ENCODE measurements around the gene SERPINA6. TPM values are rescaled to one million over a fixed set of nuclear protein-coding genes. Genes with fewer than 3 reads are reported as not detected.
"Not testable (repeated sequence)": the region's sequence is repeated elsewhere in the genome, so short reads cannot be mapped to it uniquely, and the experiment has no call there.

The SERPINA6 gene
- total and polyA plus RNA-seq, 2 donors, result 0.14 TPM; not detected in 1

- Histone ChIP-seq H3K4me3 (ENCODE audit: low read depth, low read length) (no peak overlapping the region), H3K36me3 (ENCODE audit: insufficient read depth) (no peaks in the 10 kb centered on the region), H3K4me1 (ENCODE audit: insufficient read depth) (no peaks in the 10 kb centered on the region), H3K27ac (ENCODE audit: low read depth) (no peak overlapping the region)
- no peak for DNase-seq (ENCODE audit: extremely low spot score)
- WGBS, result 72% methylated on average over 2 of the region's 2 CpGs
Measured at GRCh38 chr14:94305620-94306019, 17.5 kb downstream of the SERPINA6 start.

GRCh38 chr14:94304243-94304642 lies 18.9 kb downstream of the SERPINA6 start:
- Histone ChIP-seq H3K36me3 (ENCODE audit: insufficient read depth) (no peaks in the 10 kb centered on the region), H3K4me1 (ENCODE audit: insufficient read depth) (no peaks in the 10 kb centered on the region), H3K4me3 (ENCODE audit: low read depth, low read length) (no peak overlapping the region), H3K27ac (ENCODE audit: low read depth) (no peak overlapping the region)
- no peak for DNase-seq (ENCODE audit: extremely low spot score)
- WGBS, result 82% methylated on average over 6 of the region's 6 CpGs

DNA sequence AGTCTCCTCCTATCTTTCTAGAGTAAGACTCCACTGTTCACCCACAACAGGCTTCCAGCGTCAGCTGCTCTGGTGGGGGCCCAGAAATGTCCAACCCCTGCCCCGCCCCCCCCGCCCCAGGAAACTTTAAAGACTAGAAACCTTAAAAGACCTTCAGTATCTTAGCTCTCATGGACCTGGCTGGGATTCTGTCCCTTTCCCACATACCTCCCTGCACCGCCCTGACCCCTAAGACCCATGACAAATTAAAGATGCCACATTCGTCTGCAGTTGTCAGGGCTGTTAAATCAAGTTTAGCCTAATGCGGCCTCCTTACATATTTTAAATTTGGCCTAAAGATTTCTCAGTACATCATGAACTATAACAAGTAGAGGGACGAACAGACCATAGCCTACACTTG lies 20.0 kb downstream of the SERPINA6 start:
- no peak for DNase-seq (ENCODE audit: extremely low spot score)

DNA sequence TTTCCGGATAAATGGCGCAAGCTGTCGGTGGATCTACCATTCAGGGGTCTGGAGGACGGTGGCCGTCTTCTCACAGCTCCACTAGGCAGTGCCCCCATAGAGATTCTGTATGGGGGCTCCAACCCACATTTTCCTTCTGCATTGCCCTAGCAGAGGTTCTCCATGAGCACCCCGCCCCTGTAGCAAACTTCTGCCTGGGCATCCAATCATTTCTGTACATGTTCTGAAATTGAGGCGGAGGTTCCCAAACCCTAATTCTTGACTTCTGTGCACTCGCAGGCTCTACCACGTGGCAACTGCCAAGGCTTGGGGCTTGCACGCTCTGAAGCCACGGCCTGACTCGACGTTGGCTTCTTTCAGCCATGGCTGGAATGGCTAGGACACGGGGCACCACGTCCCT lies 25.0 kb downstream of the SERPINA6 start:
- 91% methylated on average over 15 of the region's 15 CpGs for WGBS
- no peak for DNase-seq (ENCODE audit: extremely low spot score)
- no peak overlapping the region for H3K4me3 ChIP-seq (ENCODE audit: low read depth, low read length)
- no peaks in the 10 kb centered on the region for H3K36me3 ChIP-seq (ENCODE audit: insufficient read depth)
- no peaks in the 10 kb centered on the region for H3K4me1 ChIP-seq (ENCODE audit: insufficient read depth)
- no peak overlapping the region for H3K27ac ChIP-seq (ENCODE audit: low read depth)

More for the DNA sequence above, 20.0 kb downstream of the SERPINA6 start:
- Histone ChIP-seq H3K4me1 (ENCODE audit: insufficient read depth) (no peaks in the 10 kb centered on the region), H3K4me3 (ENCODE audit: low read depth, low read length) (no peak overlapping the region), H3K36me3 (ENCODE audit: insufficient read depth) (no peaks in the 10 kb centered on the region), H3K27ac (ENCODE audit: low read depth) (no peak overlapping the region)
- WGBS, result 79% methylated on average over 7 of the region's 7 CpGs

DNA sequence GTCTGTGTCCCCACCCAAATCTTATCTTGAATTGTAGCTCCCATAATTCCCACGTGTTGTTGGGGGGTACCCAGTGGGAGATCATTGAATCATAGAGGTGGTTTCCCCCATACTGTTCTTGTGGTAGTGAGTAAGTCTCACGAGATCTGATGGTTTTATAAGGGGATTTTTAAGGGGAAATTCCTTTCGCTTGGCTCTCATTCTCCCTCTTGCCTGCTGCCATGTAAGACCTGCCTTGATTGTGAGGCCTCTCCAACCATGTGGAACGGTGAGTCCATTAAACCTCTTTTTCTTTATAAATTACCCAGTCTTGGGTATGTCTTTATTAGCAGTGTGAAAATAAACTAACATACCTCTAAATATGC lies 27.0 kb downstream of the SERPINA6 start:
- H3K4me3 ChIP-seq (ENCODE audit: low read depth, low read length), result not testable (repeated sequence)
- 61% methylated on average over 4 of the region's 4 CpGs for WGBS

DNA sequence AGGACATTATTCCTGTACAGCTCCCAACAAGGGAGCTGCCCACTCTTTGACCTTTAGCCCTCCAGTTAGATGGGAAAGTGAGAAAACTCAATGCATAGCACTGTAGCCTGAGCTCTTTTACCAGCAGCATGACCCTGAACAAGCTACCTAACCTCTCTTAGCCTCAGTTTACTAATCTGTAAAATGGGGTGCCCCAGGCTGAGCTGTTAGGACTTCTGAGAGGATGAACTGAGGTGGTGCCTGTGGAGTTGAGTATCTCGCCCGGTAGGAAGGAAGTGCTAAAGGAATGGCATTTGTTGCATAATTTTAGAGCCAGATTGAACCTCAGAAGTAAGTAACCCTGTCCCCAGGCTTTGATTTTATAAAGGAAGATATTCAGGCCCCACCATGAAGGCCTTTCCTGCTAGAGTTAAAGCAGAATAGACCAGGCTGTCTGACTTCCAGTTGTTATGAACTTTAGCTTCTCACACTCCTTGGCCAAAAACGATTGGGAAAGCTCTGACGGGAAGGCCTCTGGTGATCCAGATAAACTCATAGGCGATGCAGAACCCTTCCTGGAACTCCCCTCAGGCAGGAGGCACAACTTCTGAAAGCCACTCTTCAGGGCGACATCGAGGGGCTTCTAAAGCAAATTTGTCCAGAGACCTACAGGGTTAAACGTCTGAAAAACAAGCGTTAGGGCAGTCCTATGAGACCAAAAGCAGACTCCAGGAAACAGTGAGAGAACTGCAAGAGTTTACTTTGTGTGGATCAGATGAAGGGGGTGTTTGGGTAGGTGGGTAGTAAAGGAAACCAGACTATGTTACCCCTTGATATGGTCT lies 27.6 kb downstream of the SERPINA6 start:
- Histone ChIP-seq H3K36me3 (ENCODE audit: insufficient read depth) (no peaks in the 10 kb centered on the region), H3K4me3 (ENCODE audit: low read depth, low read length) (no peak overlapping the region), H3K27ac (ENCODE audit: low read depth) (no peak overlapping the region), H3K4me1 (ENCODE audit: insufficient read depth) (no peaks in the 10 kb centered on the region)
- WGBS, result 65% methylated on average over 9 of the region's 9 CpGs
- DNase-seq (ENCODE audit: extremely low spot score), result no peak

More for the DNA sequence above, 27.0 kb downstream of the SERPINA6 start:
- not testable (repeated sequence) for H3K4me1 ChIP-seq (ENCODE audit: insufficient read depth); H3K27ac ChIP-seq (ENCODE audit: low read depth); H3K36me3 ChIP-seq (ENCODE audit: insufficient read depth); DNase-seq (ENCODE audit: extremely low spot score)

GRCh38 chr14:94293578-94293924 lies 29.6 kb downstream of the SERPINA6 start:
- Histone ChIP-seq H3K4me3 (ENCODE audit: low read depth, low read length) (no peak overlapping the region), H3K27ac (ENCODE audit: low read depth) (no peak overlapping the region), H3K4me1 (ENCODE audit: insufficient read depth) (no peaks in the 10 kb centered on the region), H3K36me3 (ENCODE audit: insufficient read depth) (no peaks in the 10 kb centered on the region)
- no peak for DNase-seq (ENCODE audit: extremely low spot score)
- WGBS, result 80% methylated on average over 3 of the region's 3 CpGs

- no peak for DNase-seq (ENCODE audit: extremely low spot score)
- WGBS, result 70% methylated on average over 10 of the region's 10 CpGs
Measured at GRCh38 chr14:94292872-94293577, 30.1 kb downstream of the SERPINA6 start, which contains the start of gene SERPINA10. SERPINA10 (minus strand) TSS chr14:94293268; CDS start chr14:94290593, 2,675 bp downstream.

GRCh38 chr14:94292526-94292871 lies 30.6 kb downstream of the SERPINA6 start:
- 93% methylated on average over 3 of the region's 3 CpGs for WGBS

More at GRCh38 chr14:94292872-94293577, 30.1 kb downstream of the SERPINA6 start, which contains the start of gene SERPINA10:
- Histone ChIP-seq H3K4me3 (ENCODE audit: low read depth, low read length) (no peak within 1 kb of the TSS), H3K36me3 (ENCODE audit: insufficient read depth) (no peaks in the 10 kb centered on the region), H3K27ac (ENCODE audit: low read depth) (no peak within 1 kb of the TSS), H3K4me1 (ENCODE audit: insufficient read depth) (no peaks in the 10 kb centered on the region)

GRCh38 chr14:94291906-94292525 lies 31.1 kb downstream of the SERPINA6 start:
- DNase-seq (ENCODE audit: extremely low spot score), result no peak
- H3K4me3 ChIP-seq (ENCODE audit: low read depth, low read length), result no peak overlapping the region
- 75% methylated on average over 15 of the region's 15 CpGs for WGBS
- no peaks in the 10 kb centered on the region for H3K4me1 ChIP-seq (ENCODE audit: insufficient read depth)
- no peaks in the 10 kb centered on the region for H3K36me3 ChIP-seq (ENCODE audit: insufficient read depth)
- no peak overlapping the region for H3K27ac ChIP-seq (ENCODE audit: low read depth)

More at GRCh38 chr14:94292526-94292871, 30.6 kb downstream of the SERPINA6 start:
- H3K27ac ChIP-seq (ENCODE audit: low read depth), result no peak overlapping the region
- no peaks in the 10 kb centered on the region for H3K4me1 ChIP-seq (ENCODE audit: insufficient read depth)
- no peak overlapping the region for H3K4me3 ChIP-seq (ENCODE audit: low read depth, low read length)
- no peaks in the 10 kb centered on the region for H3K36me3 ChIP-seq (ENCODE audit: insufficient read depth)
- no peak for DNase-seq (ENCODE audit: extremely low spot score)

DNA sequence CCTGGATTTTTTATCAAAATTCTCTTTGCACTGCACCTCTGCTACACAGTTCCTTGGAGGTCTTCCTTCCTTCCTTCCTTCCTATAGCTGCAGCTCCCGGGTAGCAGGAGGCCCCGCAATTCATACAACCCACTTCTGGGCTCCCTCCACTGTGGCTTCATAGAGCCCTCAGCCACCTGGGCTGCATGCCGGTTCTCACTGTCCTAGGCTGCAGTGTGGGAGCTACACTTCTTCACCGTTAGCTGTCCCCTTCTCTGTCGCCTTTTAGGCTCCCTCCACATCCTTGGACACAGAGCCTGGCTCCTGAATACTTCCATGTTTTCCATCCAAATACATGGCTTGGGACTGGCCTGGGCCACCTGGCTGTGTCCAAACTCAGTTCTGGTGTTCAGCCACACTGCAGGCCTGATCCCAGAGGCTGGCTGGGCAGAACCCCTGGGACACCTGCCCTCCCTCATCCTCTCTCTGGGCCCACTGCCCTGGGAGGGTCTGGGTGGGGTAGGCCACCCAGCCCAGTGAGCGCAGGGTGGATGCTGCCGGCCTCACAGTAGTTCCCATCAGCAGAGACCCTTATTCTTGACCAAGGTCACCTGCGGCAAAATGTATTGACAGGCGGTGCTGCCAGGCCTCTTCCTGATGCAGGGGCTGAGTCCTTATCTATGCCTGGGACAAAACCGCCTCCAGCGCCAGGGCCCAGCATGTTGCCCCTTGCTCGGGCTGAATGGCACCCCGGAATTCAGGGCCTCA lies 31.8 kb downstream of the SERPINA6 start:
- 87% methylated on average over 13 of the region's 13 CpGs for WGBS
- Histone ChIP-seq H3K36me3 (ENCODE audit: insufficient read depth) (no peaks in the 10 kb centered on the region), H3K27ac (ENCODE audit: low read depth) (no peak overlapping the region), H3K4me1 (ENCODE audit: insufficient read depth) (no peaks in the 10 kb centered on the region), H3K4me3 (ENCODE audit: low read depth, low read length) (no peak overlapping the region)
- DNase-seq (ENCODE audit: extremely low spot score), result no peak

DNA sequence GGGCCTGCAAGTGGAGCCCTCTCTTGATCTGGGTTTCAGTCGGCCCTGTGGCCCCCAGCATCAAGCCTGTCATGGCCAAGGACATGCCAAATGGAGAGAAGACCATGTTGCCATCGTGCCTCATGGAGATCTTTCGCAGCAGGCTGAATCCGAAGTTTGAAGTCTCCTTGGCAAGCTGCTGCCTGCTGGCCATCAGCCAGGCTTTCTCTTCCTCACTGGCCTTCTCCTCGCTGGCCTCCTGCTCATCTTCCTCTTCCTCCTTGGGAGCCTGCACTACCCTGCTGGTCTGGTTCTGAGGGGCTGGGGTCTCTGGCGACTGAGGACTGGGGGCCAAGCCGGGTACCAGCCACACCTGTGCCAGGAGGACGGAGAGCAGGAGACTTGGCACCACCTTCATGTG lies 32.9 kb downstream of the SERPINA6 start:
- no peak for DNase-seq (ENCODE audit: extremely low spot score)
- Histone ChIP-seq H3K4me3 (ENCODE audit: low read depth, low read length) (no peak overlapping the region), H3K27ac (ENCODE audit: low read depth) (no peak overlapping the region), H3K4me1 (ENCODE audit: insufficient read depth) (no peaks in the 10 kb centered on the region), H3K36me3 (ENCODE audit: insufficient read depth) (no peaks in the 10 kb centered on the region)
- WGBS, result 71% methylated on average over 8 of the region's 8 CpGs

Data from urinary bladder (tissue), 4 donors.